GM12891 (cell line): ENCODE data around the gene GTF2H3.

ENCODE experiments used
- DNase-seq: peaks from one replicate; pipeline ENCODE4 v3.0.0; 2011; ENCODE audit warnings: low spot score; ENCODE audit not compliant: insufficient read length
- FAIRE-seq: peaks from 2 replicates; lab custom pipeline; 2011; peaks lifted over from hg19 to GRCh38; lab: Jason Lieb, UNC
- PAX5 ChIP-seq: IDR thresholded peaks from 2 replicates; pipeline ENCODE4 v1.6.1; 2011; ENCODE audit warnings: low read length, moderate library complexity, mild to moderate bottlenecking; ENCODE audit not compliant: insufficient read depth, severe bottlenecking
- POLR2A ChIP-seq: IDR thresholded peaks from 2 replicates; pipeline ENCODE4 v1.6.1; 2011; ENCODE audit warnings: low read depth, low read length, control low read depth
- POLR2AphosphoS5 ChIP-seq: IDR thresholded peaks from 2 replicates; pipeline ENCODE4 v1.6.1; 2011; ENCODE audit warnings: low read depth, low read length, control low read depth
- POU2F2 ChIP-seq: IDR thresholded peaks from 2 replicates; pipeline ENCODE4 v1.6.1; 2011; ENCODE audit warnings: low read depth, mild to moderate bottlenecking, control low read depth, low read length, moderate library complexity
- SPI1 ChIP-seq: IDR thresholded peaks from 2 replicates; pipeline ENCODE4 v1.6.1; 2011; ENCODE audit warnings: low read depth, low read length, control low read depth
- TAF1 ChIP-seq: IDR thresholded peaks from 2 replicates; pipeline ENCODE4 v1.6.1; 2011; ENCODE audit warnings: low read depth, low read length, control low read depth

The GTF2H3 gene

DNA sequence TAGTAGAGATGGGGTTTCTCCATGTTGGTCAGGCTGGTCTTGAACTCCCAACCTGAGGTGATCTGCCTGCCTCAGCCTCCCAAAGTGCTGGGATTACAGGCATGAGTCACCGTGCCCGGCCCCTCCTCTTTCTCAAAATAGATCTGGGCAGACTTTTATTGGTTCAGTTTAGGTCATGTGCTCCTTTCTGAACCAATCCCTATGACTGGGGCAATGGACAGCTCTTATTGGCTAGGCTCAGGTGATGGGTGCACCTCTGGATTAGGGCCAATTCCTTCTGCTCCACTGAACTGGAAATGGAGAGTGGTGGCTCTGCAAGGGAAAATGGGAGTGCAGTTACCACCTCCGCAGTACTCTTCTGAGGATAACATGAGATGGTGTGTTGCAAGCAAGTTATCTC lies 72.3 kb downstream of the GTF2H3 start:
- FAIRE-seq (no peak), DNase-seq (no peak)
- no peak for TF ChIP-seq POU2F2
- TF ChIP-seq PAX5: no peak

DNA sequence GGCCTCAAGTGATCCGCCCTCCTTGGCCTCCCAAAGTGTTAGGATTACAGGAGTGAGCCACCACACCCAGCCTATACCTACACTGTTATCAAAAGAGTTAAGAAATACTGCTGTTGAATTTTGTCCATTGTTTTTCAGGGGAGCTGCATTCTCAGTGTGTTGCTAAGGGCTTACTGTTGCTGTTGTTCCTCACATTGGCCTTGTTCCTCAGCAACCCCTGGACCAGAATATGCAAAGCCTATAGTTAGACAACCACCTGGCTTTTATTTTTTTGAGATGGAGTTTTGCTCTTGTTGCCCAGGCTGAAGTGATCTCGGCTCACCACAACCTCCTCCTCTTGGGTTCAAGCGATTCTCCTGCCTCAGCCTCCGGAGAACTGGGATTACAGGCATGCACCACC lies 73.8 kb downstream of the GTF2H3 start:
- DNase-seq: no peak
- TF ChIP-seq SPI1 (no peak), PAX5 (no peak), POLR2AphosphoS5 (no peak), POLR2A (no peak), POU2F2 (no peak), TAF1 (no peak)
- FAIRE-seq: no peak
